ENCODE data around the gene PNKD. TPM values are rescaled to one million over a fixed set of nuclear protein-coding genes. Genes with fewer than 3 reads are reported as not detected.
A peak's percentile ranks its signal among the peaks of the same experiment; 100 is the strongest.

Gene PNKD
- total and polyA plus RNA-seq, 2 of the 8 experiments (the other 6 are each of a cell fraction or from before 2014, with no cell fraction given) = 43.9 to 65.4 TPM

GRCh38 chr2:218393750-218394290 is 123.5 kb downstream of the PNKD start:
- H2BK5ac ChIP-seq (ENCODE audit: low read depth, low read length) = peak overlapping the region; percentile 9; the same call in 1 of the 2 replicates
- H3K4me2 ChIP-seq (ENCODE audit: insufficient read depth in 1 of 2, low read depth in 2 of 2, low read length in 2 of 2) = no peak overlapping the region
- H3K18ac ChIP-seq (ENCODE audit: extremely low read depth, low read length) = no peak overlapping the region; the same call in 1 of the 2 replicates
- no peak overlapping the region for H2BK120ac ChIP-seq (replicated peaks; ENCODE audit: low read depth, low read length)
- H2AK5ac ChIP-seq (ENCODE audit: low read depth, low read length) = no peak overlapping the region
- ChIA-PET POLR2A (ENCODE audit: partially characterized antibody) (interaction anchor here (0.6 to 4.4 kb wide), 5 partner anchors 11 to 172 kb away, joined by 3 to 35 read pairs (median 3); partner anchors contain the start of gene SLC11A1), CTCF (ENCODE audit: partially characterized antibody) (interaction anchor here (0.7 to 7.5 kb wide), 10 partner anchors 8 to 214 kb away, joined by 3 to 96 read pairs (median 10); partner anchors contain the start of genes AAMP, CATIP, PLCD4 and PNKD)
- no peak overlapping the region for H3K4me3 ChIP-seq (ENCODE audit: extremely low read depth in 1 of 4, insufficient read depth in 2 of 4, low read depth in 3 of 4, low read length in 4 of 4)
- H4K5ac ChIP-seq (ENCODE audit: insufficient read length, low read depth, low read length) = no peak overlapping the region
- H3K27me3 ChIP-seq (replicated peaks in 1 of 4; ENCODE audit: control insufficient read depth in 3 of 4, extremely low read depth in 1 of 4, insufficient read depth in 3 of 4, low read length in 3 of 4) = peaks cover 21 to 26% (median 24%) of the 10 kb centered on the region in 4 experiments
- no peaks in the 10 kb centered on the region for H4K20me1 ChIP-seq (replicated peaks in 1 of 2; ENCODE audit: control insufficient read depth in 1 of 2, insufficient read depth in 2 of 2, low read length in 2 of 2)
- H3K4ac ChIP-seq (replicated peaks; ENCODE audit: insufficient read length, low read depth, low read length) = peak overlapping the region; percentile 54
- no peaks in the 10 kb centered on the region for H3K36me3 ChIP-seq (ENCODE audit: control insufficient read depth in 2 of 4, insufficient read depth in 4 of 4, low read length in 3 of 4)
- no peaks in the 10 kb centered on the region for H3K9me3 ChIP-seq (ENCODE audit: insufficient read depth in 2 of 2, low read depth in 1 of 2, low read length in 1 of 2)
- H3K23ac ChIP-seq (ENCODE audit: insufficient read length) = no peak overlapping the region
- peak overlapping the region; percentile 2; the same call in 1 of the 2 replicates for H4K8ac ChIP-seq (ENCODE audit: extremely low read depth, insufficient read depth, low read length)
- H3K23me2 ChIP-seq (ENCODE audit: low read depth, low read length) = peaks cover 18% of the 10 kb centered on the region; the same call in 1 of the 2 replicates
- H3K56ac ChIP-seq (replicated peaks; ENCODE audit: insufficient read length, low read depth, low read length) = no peak overlapping the region
- no peak overlapping the region for H3K9ac ChIP-seq (replicated peaks in 1 of 4; ENCODE audit: extremely low read depth in 1 of 4, low read depth in 3 of 4, low read length in 3 of 4)
- WGBS, 2 experiments (ENCODE audit: extremely low coverage in 1 of 2, insufficient coverage in 1 of 2, insufficient read length in 1 of 2, insufficient replicate concordance in 2 of 2, low coverage in 1 of 2, low lambda C conversion rate in 2 of 2, missing lambda C conversion rate in 1 of 2) = 68% methylated on average over 8 of the region's 8 CpGs; no CpG with 5 or more reads in 1 of the 2 experiments
- H2AFZ ChIP-seq (ENCODE audit: low read length) = no peak overlapping the region
- FAIRE-seq = no peak
- no peak overlapping the region for H3K14ac ChIP-seq (ENCODE audit: insufficient read length)
- H2BK12ac ChIP-seq (ENCODE audit: low read depth, low read length) = peak overlapping the region; percentile 87; the same call in 1 of the 2 replicates
- H3K4me1 ChIP-seq (replicated peaks in 1 of 4; ENCODE audit: control insufficient read depth in 3 of 4, insufficient read depth in 4 of 4, low read length in 3 of 4) = peaks cover 0 to 32% (median 21%) of the 10 kb centered on the region in 4 experiments; a peak in 6 of 7 replicates
- TF ChIP-seq TAF7 (optimal IDR thresholded peaks at IDR 0.05; ENCODE audit: borderline replicate concordance, low read depth, low read length) = no peak
- TF ChIP-seq ATF3 (IDR thresholded peaks at IDR 0.05; ENCODE audit: insufficient read depth, low read depth, low read length) = 0 out of 2 replicates have a peak, but pooled peaks have one; percentile 27
- 0 out of 4 replicates have a peak, but pooled peaks of 1 of the 2 experiments have one; percentile 3 for TF ChIP-seq RAD21 (IDR thresholded peaks at IDR 0.05 in 1 of 2, conservative IDR thresholded peaks at IDR 0.05 in 1 of 2; ENCODE audit: low read depth in 2 of 2, low read length in 2 of 2)
- TF ChIP-seq CEBPB (IDR thresholded peaks at IDR 0.05; ENCODE audit: low read depth, low read length) = peak; percentile 52; the same call in 1 of the 2 replicates
- no peak for TF ChIP-seq SUZ12 (IDR thresholded peaks at IDR 0.05; ENCODE audit: low read length)
- no peak for DNase-seq (ENCODE audit: low read depth in 1 of 2, low spot score in 2 of 2)
- H3K79me2 ChIP-seq (ENCODE audit: control insufficient read depth in 1 of 2, insufficient read depth in 2 of 2, low read length in 2 of 2) = no peaks in the 10 kb centered on the region
- H3K79me1 ChIP-seq (ENCODE audit: low read depth, low read length) = no peaks in the 10 kb centered on the region
- H2BK20ac ChIP-seq (ENCODE audit: low read length) = no peak overlapping the region; the same call in 1 of the 2 replicates
- peak overlapping the region; percentile 88; the same call in 1 of the 2 replicates for H2BK15ac ChIP-seq (ENCODE audit: low read length)
- no peak overlapping the region for H3K27ac ChIP-seq (ENCODE audit: low read depth, low read length)
- H4K91ac ChIP-seq (replicated peaks; ENCODE audit: insufficient read length, low read length) = peak overlapping the region; percentile 73
